Measurements from ENCODE around the gene ZNF367. TPM values are rescaled to one million over a fixed set of nuclear protein-coding genes. Genes with fewer than 3 reads are reported as not detected.

The ZNF367 gene
- polyA plus RNA-seq, 1 donor, result 12.7 TPM

- DNase-seq, result no peak
These were observed 19.3 kb upstream of the ZNF367 start for GRCh38 chr9:96437454-96437853.

DNA sequence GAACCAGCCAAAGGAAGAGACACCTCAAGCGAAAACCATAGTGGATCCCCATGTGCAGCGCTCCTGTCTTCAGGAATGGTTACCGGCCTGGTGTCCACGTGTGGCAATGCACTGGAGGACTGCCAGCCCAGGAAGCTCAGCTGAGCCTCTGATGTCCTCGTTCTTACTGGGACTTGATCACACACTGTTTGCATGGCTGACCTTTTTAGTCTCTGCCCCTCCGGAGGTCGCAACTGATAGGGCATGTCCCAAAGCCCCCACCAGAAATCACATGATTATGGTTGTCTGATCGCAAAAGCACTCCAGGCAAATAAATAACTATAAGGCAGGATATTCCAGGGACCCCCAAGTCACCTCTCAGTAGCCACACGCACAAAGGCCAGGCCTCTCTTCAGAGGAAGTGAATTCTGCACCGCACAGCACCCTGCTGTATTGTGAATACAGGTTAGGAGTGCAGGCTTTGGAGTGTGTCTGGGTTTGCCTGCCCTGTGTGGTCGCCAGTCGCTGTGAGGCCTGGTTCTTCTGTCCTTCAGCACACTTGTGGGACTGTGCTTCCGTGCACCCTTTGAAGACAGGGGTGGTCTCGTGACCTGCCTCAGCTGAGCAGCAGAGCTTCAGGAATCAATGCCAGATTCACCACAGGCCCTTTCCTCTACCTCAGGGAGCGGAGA, 18.4 kb upstream of the ZNF367 start:
- DNase-seq, result no peak

GRCh38 chr9:96436063-96436455, 17.9 kb upstream of the ZNF367 start:
- DNase-seq, result no peak

GRCh38 chr9:96435345-96435744, 17.2 kb upstream of the ZNF367 start:
- DNase-seq, result no peak

DNA sequence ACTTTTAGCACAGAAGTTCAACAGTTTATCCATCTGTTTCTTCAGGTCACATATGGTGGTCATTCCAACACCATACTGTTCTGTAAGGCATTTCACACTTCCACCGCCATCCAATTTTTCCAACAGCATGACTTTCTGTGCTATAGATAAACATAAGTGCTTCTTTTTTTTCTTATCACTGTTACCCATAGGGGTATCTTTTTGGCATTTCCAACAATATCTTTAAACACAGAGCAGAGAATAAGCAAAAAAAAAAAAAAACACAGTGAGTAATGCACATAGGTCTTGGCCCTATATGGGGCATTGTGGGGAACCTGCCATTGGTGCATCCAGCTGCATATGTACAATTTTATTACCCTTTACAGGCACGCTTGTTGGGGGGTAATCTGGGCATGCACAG, 12.2 kb upstream of the ZNF367 start:
- DNase-seq, result no peak

DNA sequence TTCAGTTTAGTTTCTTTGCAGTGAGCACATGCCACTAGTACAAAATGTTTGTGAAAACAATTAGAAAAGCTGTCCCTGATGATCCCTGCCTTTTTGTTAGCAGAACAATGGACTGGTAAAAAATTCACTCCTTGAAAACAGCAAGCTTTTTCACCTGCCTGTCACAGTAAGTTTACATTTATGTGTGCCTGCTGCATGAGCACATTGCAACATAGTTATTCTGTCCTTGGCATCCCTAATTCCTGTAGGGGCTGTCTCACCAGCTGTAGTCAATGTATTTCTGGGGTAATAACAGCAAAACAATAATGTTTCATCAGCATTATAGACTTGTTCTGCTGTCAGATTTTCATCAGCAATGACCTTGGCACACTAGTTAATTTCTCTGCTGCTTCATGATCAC, 11.6 kb upstream of the ZNF367 start:
- DNase-seq, result no peak

- DNase-seq, result no peak
These were observed 7.5 kb upstream of the ZNF367 start for GRCh38 chr9:96425500-96426169.

GRCh38 chr9:96423985-96424336, 5.8 kb upstream of the ZNF367 start:
- DNase-seq, result no peak

DNA sequence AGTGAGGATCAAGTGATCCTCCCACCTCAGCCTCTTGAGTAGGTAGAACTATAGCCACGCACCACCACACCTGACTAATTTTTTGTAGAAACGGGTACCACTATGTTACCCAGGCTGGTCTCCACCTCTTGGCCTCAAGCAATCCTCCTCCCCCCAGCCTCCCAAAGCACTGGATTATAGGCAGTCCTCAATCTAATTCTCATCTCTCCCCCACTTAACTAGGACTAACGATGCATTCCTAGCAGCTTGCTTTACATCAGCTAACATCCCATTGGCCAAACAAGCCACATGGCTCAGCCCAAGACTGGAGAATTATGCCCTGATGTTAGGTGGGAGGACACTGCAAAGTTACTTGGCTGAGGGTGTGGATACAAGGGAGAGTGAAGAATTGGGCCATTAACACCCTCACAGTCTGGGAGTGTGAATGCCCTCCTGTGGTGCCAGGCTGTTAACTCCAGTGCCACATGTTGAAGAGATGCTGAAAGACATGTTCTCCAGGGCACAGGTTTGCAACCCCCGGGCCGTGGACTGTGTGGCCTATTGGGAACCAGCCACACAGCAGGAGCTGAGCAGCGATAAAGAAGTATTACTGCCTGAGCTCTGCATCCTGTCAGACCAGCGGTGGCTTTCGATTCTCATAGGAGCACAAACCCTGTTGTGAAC, 5.3 kb upstream of the ZNF367 start:
- no peak for DNase-seq

DNA sequence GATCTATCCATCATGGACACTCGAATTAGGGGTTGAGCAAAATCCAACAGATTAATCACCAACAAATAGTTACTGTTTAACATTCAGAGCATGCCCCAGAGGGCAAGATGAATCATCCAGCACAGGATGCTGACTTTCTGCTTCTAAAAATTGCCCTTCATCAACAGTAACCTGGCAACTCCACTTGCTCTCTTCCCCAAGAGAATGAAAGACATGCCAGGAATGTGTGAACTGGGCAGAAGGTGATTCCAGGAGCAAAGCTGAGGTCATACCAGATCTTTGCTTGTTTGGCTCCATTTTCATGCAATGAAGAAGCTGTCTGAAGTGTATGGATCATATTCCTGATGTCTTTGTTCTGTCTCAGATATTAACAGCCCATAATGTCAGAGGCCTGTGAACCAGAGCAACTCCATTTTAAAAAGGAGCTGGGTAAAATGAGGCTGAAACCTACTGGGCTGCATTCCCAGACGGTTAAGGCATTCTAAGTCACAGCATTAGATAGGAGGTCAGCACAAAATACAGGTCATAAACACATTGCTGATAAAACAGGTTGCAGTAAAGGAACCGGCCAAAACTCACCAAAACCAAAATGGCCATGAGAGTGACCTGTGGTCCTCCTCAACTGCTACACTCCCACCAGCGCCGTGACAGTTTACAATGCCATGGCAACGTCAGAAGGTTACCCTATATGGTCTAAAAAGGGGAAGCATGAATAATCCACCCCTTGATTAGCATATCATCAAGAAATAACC, 2.5 kb upstream of the ZNF367 start:
- peak; percentile 39 for DNase-seq

DNA sequence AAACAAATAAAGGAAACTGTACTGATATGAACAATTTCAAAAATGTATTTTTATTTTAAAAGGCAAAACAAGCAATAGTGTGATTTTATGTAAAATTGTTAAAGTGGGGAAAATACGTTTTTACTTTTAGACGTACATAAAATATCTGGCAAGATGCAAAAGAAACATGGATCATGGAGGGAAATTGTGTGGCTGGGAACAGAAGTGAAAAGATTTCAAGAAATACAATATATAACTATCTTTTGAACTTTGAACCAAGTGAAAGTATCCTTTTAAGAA, 1.5 kb upstream of the ZNF367 start:
- no peak for DNase-seq

GRCh38 chr9:96418920-96419690, 935 bp upstream of the ZNF367 start:
- DNase-seq, result peak; percentile 41

DNA sequence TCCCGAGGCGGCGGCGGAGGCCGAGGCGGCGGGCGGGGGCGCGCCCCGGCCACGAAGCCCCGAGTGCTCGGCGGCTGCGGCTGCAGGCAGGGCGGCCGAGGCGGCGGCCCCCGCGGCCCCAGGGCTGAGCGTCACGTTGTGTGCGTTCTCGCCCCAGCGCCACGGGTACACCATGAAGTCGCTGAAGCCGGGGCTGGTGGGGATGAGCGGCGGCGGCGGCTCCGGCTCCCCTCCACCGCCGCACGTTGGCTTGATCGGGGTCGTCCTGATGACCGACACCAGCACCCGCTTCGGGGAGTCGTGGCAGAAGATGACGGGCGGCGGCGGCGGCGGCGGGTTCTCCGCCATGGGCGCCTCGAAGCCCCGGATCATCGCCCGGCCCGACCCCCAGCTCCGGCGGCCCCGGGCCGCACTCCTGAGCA, 498 bp downstream of the ZNF367 start:
- no peak for DNase-seq

DNA sequence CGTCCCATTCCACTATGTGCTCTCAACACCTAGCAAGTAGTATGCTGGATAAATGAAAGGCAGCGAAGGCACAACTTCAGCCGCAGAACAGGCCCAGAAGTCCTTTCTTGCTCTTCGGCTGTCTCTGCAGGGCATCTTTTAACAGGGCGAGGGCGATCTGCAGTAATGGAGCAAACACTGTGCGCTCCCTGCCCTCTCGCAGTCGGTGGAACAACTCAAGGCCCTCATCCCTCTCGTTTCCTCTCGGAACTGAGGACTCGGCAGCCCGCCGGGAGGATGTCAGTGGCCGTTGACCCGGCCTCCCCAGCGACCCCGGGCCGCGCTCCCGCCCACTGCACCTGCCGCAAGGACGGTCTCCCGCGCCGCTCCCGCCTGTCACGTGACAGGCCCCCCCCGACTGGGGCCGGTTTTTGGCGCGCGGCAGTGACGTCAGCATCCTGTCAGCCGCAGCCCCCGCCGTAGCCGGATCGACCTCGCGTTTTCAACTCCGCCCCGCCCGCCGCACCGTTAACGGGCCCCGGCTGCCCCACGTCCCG, 1.1 kb downstream of the ZNF367 start:
- peak; percentile 80 for DNase-seq

- DNase-seq, result no peak
These were observed 4.6 kb downstream of the ZNF367 start for GRCh38 chr9:96413302-96414221.

- no peak for DNase-seq
These were observed 5.8 kb downstream of the ZNF367 start for GRCh38 chr9:96412174-96412913.

DNA sequence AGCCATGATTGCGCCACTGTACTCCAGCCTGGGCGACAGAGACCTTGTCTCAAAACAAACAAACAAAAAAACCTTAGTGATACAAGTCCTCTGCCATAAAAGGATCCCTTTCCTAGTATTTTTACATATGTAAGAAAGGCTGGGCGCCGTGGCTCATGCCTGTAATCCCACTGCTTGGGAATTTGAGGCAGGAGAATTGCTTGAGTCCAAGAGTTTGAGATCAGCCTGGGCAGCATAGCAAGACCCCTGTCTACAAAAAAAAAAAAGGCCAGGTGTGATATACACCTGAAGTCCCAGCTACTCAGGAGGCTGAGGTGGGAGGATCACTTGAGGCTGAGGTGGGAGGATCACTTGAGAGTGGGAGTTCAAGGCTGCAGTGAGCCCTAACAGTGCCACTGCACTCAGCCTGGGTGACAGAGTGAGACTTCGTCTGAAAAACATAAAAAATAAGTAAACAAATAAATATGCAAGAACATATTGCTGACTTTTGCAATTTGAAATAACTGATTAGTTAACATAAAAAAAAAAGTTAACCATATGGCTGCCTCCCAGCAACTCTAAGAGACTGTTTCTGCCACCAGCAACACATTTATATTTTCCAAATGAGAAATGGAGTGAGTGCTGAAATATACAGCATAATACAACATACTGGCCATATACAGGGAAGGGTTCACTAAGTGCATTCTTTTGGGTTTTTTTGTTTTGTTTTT, 6.9 kb downstream of the ZNF367 start:
- no peak for DNase-seq

GRCh38 chr9:96408409-96409280, 9.5 kb downstream of the ZNF367 start:
- no peak for DNase-seq
